T47D (cell line): ENCODE measurements around the gene INPP4A.
A peak's percentile ranks its signal among the peaks of the same experiment; 100 is the strongest.
"Not testable (repeated sequence)": the region's sequence is repeated elsewhere in the genome, so short reads cannot be mapped to it uniquely, and the experiment has no call there.

Experiments
- DNase-seq, 2 experiments: peaks; one replicate each; pipeline versions ENCODE4 v3.0.0 to v3.0.0-alpha.2; 2011 to 2012; ENCODE audit warnings: low read depth in 1 of 2, low spot score in 1 of 2
- JUND ChIP-seq: IDR thresholded peaks from 2 replicates; pipeline ENCODE4 v1.6.1; 2012; ENCODE audit warnings: low read depth
- in situ Hi-C: cut with HindIII; loops from 2 replicates; pipeline ENCODE4 v1.10.0; 2016; ENCODE audit warnings: low sequenced_read_pairs, low pct_unique_long_range_greater_than_20kb

INPP4A gene

DNA sequence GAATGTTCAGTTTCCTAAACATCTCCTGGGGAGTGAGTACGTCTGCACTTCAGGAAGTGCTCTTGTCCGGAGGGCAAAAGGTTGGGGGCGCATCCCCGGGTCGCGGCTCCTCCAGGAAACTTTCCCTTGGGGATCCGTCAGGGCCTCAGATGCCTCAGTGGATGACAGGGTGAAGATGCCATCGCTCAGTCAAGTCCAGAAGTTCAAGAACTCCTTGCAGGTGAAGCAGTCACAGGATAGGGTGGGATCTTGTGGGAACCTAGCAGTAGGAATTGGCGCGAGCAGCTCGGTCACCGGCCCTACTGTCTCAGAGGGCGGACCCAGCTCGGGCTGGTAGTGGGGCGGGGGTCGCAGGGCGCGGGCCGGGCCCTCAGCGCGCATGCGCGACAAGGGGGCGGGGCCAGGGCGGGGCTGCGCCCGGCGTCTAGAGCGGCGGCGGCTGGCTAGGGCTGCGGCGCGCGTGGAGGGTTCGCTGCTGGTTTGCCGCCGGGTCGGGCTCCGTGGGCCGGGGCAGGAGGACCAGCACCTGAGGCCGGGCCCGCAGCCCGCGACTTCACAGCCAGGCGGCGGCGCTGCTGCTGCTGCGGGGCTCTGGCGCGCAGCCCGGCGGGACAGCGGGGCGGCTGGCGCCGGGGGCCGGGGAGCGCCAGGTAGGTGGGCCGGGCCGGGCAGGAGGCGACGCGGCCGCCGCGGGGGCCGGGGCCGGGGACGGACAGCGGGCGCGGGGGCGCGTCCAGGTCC, at the start of gene INPP4A:
Gene INPP4A (plus strand): TSS at position 423 of the 741 bp plus-strand sequence. CDS start 75,191 bp downstream, outside the sequence.
- peak; percentile 61 to 71 for DNase-seq
- in situ Hi-C loops: no loop called here
- no peak for TF ChIP-seq JUND

DNA sequence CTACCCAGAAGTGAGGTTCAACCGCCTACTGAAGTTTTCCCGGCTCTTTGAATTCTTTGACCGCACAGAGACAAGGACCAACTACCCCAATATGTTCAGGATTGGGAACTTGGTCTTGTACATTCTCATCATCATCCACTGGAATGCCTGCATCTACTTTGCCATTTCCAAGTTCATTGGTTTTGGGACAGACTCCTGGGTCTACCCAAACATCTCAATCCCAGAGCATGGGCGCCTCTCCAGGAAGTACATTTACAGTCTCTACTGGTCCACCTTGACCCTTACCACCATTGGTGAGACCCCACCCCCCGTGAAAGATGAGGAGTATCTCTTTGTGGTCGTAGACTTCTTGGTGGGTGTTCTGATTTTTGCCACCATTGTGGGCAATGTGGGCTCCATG, 48.7 kb upstream of the INPP4A start:
- no peak for DNase-seq
- in situ Hi-C loops: no loop called here
- no peak for TF ChIP-seq JUND

DNA sequence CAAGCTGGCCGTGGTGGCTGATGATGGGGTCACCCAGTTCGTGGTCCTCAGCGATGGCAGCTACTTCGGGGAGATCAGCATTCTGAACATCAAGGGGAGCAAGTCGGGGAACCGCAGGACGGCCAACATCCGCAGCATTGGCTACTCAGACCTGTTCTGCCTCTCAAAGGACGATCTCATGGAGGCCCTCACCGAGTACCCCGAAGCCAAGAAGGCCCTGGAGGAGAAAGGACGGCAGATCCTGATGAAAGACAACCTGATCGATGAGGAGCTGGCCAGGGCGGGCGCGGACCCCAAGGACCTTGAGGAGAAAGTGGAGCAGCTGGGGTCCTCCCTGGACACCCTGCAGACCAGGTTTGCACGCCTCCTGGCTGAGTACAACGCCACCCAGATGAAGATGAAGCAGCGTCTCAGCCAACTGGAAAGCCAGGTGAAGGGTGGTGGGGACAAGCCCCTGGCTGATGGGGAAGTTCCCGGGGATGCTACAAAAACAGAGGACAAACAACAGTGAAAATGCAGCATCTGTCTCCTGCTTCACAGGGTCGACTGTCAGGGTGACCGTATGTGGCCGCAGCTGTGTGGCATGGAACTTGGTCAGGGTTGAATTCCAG, 47.8 kb upstream of the INPP4A start:
- in situ Hi-C loops: no loop called here
- TF ChIP-seq JUND: no peak
- no peak for DNase-seq

DNA sequence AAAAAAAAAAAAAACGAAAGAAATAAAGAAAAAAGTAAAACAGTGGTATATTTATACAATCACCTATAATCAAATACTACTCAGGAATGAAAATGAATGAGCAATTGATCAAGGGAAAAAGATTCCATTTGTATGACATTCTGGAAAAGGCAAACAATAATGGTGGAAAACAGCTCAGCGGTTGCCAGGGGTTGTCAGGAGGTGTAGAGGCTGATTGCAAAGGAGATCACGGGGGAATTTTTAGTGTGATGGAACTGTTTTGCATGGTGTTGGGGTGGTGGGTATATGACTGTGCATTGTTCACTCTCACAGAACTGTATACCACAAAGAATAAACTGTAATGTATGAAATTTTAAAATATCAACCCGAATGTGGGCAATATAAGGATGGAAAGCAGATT, 45.5 kb upstream of the INPP4A start:
- in situ Hi-C loops: no loop called here
- no peak for TF ChIP-seq JUND
- DNase-seq: no peak

DNA sequence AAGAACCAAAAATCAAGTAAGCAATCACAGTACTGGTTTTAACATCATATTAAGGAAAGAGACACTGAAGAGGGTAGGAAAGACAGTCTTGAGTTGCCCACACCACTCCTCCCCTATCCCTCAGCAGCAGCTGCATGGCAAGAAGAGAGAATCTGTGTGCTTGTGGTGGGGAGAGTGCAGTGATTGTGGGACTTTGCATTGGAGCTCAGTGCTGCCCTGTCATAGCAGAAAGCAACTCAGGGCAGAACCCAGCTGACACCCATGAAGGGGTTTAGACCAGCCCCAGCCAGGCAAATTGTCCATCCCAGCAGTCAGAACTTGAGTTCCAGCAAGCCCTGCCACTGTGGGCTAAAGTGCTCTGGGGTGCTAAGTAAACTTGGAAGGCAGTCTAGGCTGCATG, 40.8 kb upstream of the INPP4A start:
- DNase-seq: no peak
- no peak for TF ChIP-seq JUND
- in situ Hi-C loops: no loop called here

DNA sequence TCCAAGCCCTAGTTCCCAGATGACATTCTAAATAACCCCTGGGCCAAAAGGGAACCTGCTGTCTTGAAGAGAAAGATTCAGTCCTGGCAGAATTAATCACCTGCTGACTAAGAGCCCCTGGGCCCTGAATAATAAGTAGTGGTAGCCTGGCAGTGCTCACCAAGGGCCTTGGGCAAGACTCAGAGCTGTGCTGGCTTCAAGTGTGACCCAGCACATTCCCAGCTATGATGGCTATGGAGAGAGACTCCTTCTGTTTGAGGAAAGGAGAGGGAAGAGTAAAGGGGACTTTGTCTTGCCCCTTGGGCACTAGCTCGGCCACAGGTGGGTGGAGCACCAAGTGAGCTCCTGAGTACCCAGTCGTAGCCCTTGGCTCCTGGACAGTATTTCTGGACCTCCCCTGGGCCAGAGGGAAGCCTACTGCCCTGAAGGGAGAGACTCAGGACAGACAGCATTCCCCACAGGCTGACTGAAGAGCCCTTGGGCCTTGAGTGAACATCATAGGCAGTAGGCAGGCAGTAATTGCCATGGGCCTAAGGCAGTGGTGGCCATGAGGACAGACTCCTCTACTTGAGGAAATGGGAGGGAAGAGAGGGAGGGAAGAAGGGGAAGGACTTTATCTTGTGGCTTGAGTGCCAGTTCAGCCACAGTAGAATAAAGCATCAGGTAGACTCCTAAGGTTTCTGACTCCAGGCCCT, 40.0 kb upstream of the INPP4A start:
- DNase-seq: no peak
- in situ Hi-C loops: no loop called here
- TF ChIP-seq JUND: no peak

DNA sequence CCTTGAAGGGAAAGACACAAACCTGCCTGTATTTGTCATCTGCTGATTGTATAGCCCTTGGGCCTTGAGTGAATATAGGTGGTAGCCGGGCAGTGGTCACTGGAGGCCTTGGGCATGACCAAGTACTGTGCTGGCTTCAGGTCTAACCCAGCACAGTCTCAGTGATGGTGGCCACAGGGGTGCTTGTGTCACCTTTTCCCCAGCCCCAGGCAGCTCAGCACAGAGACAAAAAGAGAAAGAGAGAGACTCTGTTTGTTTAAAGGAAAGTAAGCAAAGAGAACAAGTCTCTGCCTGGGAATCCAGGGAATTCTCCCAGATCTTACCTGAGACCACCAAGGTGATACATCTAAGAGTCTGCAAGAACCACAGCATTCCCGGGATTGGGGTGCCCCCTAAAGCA, 39.4 kb upstream of the INPP4A start:
- no peak for TF ChIP-seq JUND
- DNase-seq: no peak
- in situ Hi-C loops: no loop called here

DNA sequence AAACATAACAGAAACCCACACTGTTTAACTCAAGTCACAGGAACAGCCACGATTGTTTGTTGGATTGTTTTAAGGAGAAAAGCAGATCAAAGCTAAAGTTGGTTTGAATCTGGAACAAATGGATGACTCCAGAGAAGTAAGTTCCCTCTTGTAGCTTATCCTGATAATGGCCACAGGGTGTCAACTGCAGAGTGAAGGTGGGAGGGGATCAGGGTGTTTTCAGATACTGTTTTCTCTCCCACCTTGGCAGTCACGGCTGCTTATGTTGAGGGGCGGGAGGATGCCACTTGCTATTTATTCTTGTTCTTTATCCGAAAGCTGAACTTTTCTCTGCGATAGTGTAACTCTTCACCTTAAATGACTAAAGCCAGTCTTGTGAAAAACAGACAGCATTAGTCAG, 36.5 kb upstream of the INPP4A start:
- in situ Hi-C loops: no loop called here
- no peak for DNase-seq
- no peak for TF ChIP-seq JUND

DNA sequence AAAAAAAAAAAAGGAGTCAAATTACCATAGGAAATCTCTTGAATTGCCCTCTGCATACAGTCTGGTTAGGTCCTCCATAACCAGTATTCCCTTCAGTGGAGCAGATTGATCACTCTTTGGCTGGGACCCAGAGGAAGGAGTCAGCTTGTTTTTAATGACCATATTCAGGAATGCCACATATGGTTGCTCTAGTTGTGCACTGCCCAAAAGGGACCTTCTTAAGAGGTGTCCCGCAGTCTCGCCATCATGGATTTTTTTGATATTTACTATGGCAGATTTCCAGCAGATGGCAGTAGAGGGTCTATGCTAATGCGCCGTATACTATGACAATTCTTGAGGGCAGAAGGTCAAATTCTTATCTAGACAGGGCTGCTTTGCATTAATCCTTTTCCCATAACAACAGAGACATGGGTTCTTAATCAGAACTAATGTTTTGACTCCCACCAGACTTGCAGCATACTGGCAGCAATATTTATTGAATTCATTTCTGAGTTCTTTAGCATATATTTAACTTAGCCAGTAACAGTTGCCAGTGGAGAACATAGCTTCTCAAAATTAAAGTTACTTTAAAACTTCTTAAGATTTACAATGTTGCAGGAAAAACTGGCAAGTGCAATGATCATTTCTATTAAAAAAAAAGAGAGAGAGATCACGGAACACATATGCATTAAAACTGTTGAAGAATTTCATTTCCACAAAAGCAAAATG, 31.8 kb upstream of the INPP4A start:
- DNase-seq: peak; percentile 1 to 56
- in situ Hi-C loops: no loop called here
- TF ChIP-seq JUND: no peak

DNA sequence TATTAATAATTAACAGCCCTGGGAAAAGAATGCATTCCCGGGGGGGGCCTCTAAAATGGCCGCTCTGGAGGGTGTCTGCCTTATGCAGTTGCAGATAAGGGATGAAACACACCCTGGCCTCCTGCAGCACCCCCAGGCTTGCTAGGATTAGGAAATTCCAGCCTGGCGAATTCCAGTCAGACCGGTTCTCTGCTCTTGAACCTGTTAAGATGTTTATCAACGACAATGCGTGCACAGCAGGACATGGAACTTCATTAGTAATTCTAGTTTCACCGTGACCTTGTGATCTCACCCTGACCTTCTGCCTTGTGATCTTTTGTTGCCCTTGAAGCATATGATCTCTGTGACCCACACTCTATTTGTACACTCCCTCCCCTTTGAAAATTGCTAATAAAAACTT, 30.4 kb upstream of the INPP4A start:
- in situ Hi-C loops: not testable (repeated sequence)
- peak in 1 of 2 experiments; percentile 35 for DNase-seq

DNA sequence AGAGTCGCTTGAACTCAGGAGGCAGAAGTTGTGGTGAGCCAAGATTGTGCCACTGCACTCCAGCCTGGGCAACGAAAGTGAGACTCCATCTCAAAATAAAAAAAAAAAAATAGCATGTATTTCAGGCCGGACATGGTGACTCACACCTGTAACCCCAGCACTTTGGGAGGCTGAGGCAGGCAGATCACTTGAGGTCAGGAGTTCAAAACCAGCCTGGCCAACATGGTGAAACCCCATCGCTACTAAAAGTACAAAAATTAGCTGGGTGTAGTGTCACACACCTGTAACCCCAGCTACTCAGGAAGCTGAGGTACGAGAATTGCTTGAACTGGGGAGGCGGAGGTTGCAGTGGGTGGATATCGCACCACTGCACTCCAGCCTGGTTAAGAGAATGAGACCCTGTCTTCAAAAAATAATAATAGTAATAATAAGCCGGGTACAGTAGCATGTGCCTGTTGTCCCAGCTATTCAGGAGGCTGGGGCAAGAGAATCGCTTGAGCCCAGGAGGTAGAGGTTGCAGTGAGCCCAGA, 28.9 kb upstream of the INPP4A start:
- DNase-seq, in situ Hi-C loops: not testable (repeated sequence)

DNA sequence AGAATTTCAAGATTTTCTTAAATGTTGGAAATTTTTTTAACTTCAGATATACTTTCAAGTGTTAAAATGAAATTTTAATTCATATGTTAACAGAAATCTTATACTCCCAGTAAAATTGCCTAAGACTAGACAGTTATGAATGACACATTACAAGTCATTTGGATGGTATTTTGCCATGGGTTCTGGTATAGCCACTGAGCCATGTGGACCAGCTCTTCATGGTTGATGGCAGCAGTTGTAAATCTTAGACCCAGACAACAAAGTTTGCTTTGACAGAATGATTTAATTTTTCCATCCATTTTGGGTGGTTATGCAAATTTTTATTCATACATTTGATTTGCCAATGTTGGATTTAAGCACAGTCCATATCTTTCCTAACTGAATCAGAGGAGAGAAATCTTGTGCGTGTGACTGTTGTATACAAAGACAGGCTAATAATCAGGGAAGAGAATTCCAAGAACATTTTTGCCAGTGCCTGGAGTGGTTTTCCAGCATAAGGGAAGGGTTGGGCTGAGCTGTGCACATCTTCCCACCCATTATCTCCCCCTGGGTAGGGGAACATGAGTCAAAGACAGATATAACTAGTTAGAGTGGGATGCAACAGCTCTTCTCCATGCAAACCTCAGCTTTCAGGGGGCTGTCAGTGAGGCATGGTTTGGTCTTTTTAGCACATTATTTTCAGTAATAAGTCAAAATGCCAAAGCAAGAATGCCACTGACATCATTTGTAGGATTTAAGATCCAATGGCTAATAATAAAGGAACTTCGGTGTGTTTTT, 28.1 kb upstream of the INPP4A start:
- no peak for TF ChIP-seq JUND
- in situ Hi-C loops: no loop called here
- DNase-seq: no peak
